Ishikawa (cell line): ENCODE results near the gene RSU1.

Source experiments
- CEBPB ChIP-seq: IDR thresholded peaks from 2 replicates; pipeline ENCODE4 v1.6.1; 2012
- CREB1 ChIP-seq: IDR thresholded peaks from 2 replicates; pipeline ENCODE4 v1.6.1; 2012; ENCODE audit warnings: low read depth
- EGR1 ChIP-seq: IDR thresholded peaks from 2 replicates; pipeline ENCODE4 v1.6.1; 2012
- EP300 ChIP-seq: IDR thresholded peaks from 2 replicates; pipeline ENCODE4 v1.6.1; 2012; ENCODE audit warnings: borderline replicate concordance
- FOXM1 ChIP-seq: IDR thresholded peaks from 2 replicates; pipeline ENCODE4 v1.6.1; 2012; ENCODE audit warnings: low read depth, borderline replicate concordance
- MAX ChIP-seq: IDR thresholded peaks from 2 replicates; pipeline ENCODE4 v1.6.1; 2012
- NFIC ChIP-seq: IDR thresholded peaks from 2 replicates; pipeline ENCODE4 v1.6.1; 2012
- RAD21 ChIP-seq: IDR thresholded peaks from 2 replicates; pipeline ENCODE4 v1.6.1; 2012; ENCODE audit warnings: low read depth
- REST ChIP-seq: IDR thresholded peaks from 2 replicates; pipeline ENCODE4 v1.6.1; 2012; ENCODE audit warnings: low read depth, mild to moderate bottlenecking
- TAF1 ChIP-seq: IDR thresholded peaks from 2 replicates; pipeline ENCODE4 v1.6.1; 2012; ENCODE audit warnings: low read depth, mild to moderate bottlenecking
- TCF12 ChIP-seq: IDR thresholded peaks from 2 replicates; pipeline ENCODE4 v1.6.1; 2012; ENCODE audit warnings: low read depth
- TEAD4 ChIP-seq: IDR thresholded peaks from 2 replicates; pipeline ENCODE4 v1.6.1; 2012
- USF1 ChIP-seq: IDR thresholded peaks from 2 replicates; pipeline ENCODE4 v1.6.1; 2012
- YY1 ChIP-seq: IDR thresholded peaks from 2 replicates; pipeline ENCODE4 v1.6.1; 2012; ENCODE audit warnings: low read depth
- ZBTB7A ChIP-seq: IDR thresholded peaks from 2 replicates; pipeline ENCODE4 v1.6.1; 2012; ENCODE audit warnings: low read depth

The RSU1 gene

GRCh38 chr10:16720812-16721211, 96.4 kb downstream of the RSU1 start:
- TF ChIP-seq TAF1 (no peak), NFIC (no peak), EGR1 (no peak), RAD21 (no peak), ZBTB7A (no peak), YY1 (no peak), CREB1 (no peak), REST (no peak), FOXM1 (no peak), TCF12 (no peak), EP300 (no peak), TEAD4 (no peak), MAX (no peak), USF1 (no peak)

GRCh38 chr10:16717622-16718395, 99.4 kb downstream of the RSU1 start:
- no peak for TF ChIP-seq CREB1

GRCh38 chr10:16716051-16716450, 101.2 kb downstream of the RSU1 start:
- TF ChIP-seq CEBPB = no peak
- TF ChIP-seq EGR1 = no peak
- TF ChIP-seq TCF12 = no peak
- no peak for TF ChIP-seq REST
- no peak for TF ChIP-seq TAF1
- no peak for TF ChIP-seq NFIC
- TF ChIP-seq EP300 = no peak
- TF ChIP-seq ZBTB7A = no peak
- no peak for TF ChIP-seq MAX
- TF ChIP-seq RAD21 = no peak
- TF ChIP-seq CREB1 = no peak
- TF ChIP-seq YY1 = no peak
- no peak for TF ChIP-seq TEAD4
- no peak for TF ChIP-seq USF1
- TF ChIP-seq FOXM1 = no peak

- TF ChIP-seq TCF12 (no peak), TEAD4 (no peak), EP300 (no peak), MAX (no peak), YY1 (no peak)
These were observed 103.9 kb downstream of the RSU1 start for GRCh38 chr10:16713290-16713689.

GRCh38 chr10:16712883-16713282, 104.3 kb downstream of the RSU1 start:
- TF ChIP-seq YY1 (no peak), NFIC (no peak), ZBTB7A (no peak), EGR1 (no peak), REST (no peak), USF1 (no peak), CEBPB (no peak), EP300 (no peak), MAX (no peak), CREB1 (no peak), TAF1 (no peak), FOXM1 (no peak), RAD21 (no peak), TCF12 (no peak), TEAD4 (no peak)
